H9 (cell line): Measurements from ENCODE around the gene INPP5E. TPM values are rescaled to one million over a fixed set of nuclear protein-coding genes. Genes with fewer than 3 reads are reported as not detected.

Source experiments
- DNase-seq: peaks from one replicate; pipeline ENCODE4 v3.0.0-alpha.2; 2017
- H2AFZ ChIP-seq: one replicate; pipeline ENCODE4 v1.6.1; 2013; ENCODE audit warnings: mild to moderate bottlenecking, low read length, control low read depth, moderate library complexity
- H2AK5ac ChIP-seq: 2 replicates; pipeline ENCODE4 v1.6.1; 2013; ENCODE audit warnings: low read length, control low read depth, mixed read lengths; ENCODE audit not compliant: insufficient read length
- H2BK120ac ChIP-seq: one replicate; pipeline ENCODE4 v1.6.1; 2013; ENCODE audit warnings: low read depth, mild to moderate bottlenecking, low read length, control low read depth, inconsistent platforms; ENCODE audit not compliant: poor library complexity, severe bottlenecking
- H2BK12ac ChIP-seq: 2 replicates; pipeline ENCODE4 v1.6.1; 2013; ENCODE audit warnings: low read length, control low read depth, mixed read lengths, low read depth; ENCODE audit not compliant: insufficient read length
- H2BK15ac ChIP-seq: 2 replicates; pipeline ENCODE4 v1.6.1; 2013; ENCODE audit warnings: low read depth, low read length, control low read depth
- H2BK20ac ChIP-seq: one replicate; pipeline ENCODE4 v1.6.1; 2013; ENCODE audit warnings: low read depth, mild to moderate bottlenecking, low read length, control low read depth, inconsistent platforms; ENCODE audit not compliant: poor library complexity, severe bottlenecking
- H2BK5ac ChIP-seq: 2 replicates; pipeline ENCODE4 v1.6.1; 2013; ENCODE audit warnings: low read length, control low read depth, mixed read lengths; ENCODE audit not compliant: insufficient read length
- H3K14ac ChIP-seq: 2 replicates; pipeline ENCODE4 v1.6.1; 2013; ENCODE audit warnings: low read length, control low read depth; ENCODE audit not compliant: insufficient read depth
- H3K18ac ChIP-seq: 2 replicates; pipeline ENCODE4 v1.6.1; 2013; ENCODE audit warnings: low read depth, mild to moderate bottlenecking, mixed read lengths, low read length, control low read depth; ENCODE audit not compliant: insufficient read length
- H3K23ac ChIP-seq: 2 replicates; pipeline ENCODE4 v1.6.1; 2013; ENCODE audit warnings: low read length, control low read depth, mixed read lengths, low read depth; ENCODE audit not compliant: insufficient read length
- H3K23me2 ChIP-seq: 2 replicates; pipeline ENCODE4 v1.6.1; 2013; ENCODE audit warnings: low read depth, mild to moderate bottlenecking, mixed read lengths, low read length, control low read depth; ENCODE audit not compliant: insufficient read length, poor library complexity, severe bottlenecking
- H3K27ac ChIP-seq: 2 replicates; pipeline ENCODE4 v1.5.1; 2013; ENCODE audit warnings: low read length, control low read depth, mixed read lengths, low read depth; ENCODE audit not compliant: insufficient read length
- H3K27me3 ChIP-seq: 2 replicates; pipeline ENCODE4 v1.6.1; 2013; ENCODE audit warnings: low read length, control low read depth, inconsistent platforms; ENCODE audit not compliant: insufficient read depth
- H3K4ac ChIP-seq: 2 replicates; pipeline ENCODE4 v1.6.1; 2013; ENCODE audit warnings: low read depth, mild to moderate bottlenecking, control low read depth, inconsistent platforms, low read length, moderate library complexity
- H3K4me1 ChIP-seq: 2 replicates; pipeline ENCODE4 v1.6.1; 2013; ENCODE audit warnings: low read length, control low read depth, inconsistent platforms; ENCODE audit not compliant: insufficient read depth
- H3K4me2 ChIP-seq: 2 replicates; pipeline ENCODE4 v1.6.1; 2013; ENCODE audit warnings: low read length, control low read depth, mixed read lengths; ENCODE audit not compliant: insufficient read length, insufficient read depth
- H3K56ac ChIP-seq: 2 replicates; pipeline ENCODE4 v1.6.1; 2013; ENCODE audit warnings: low read depth, mild to moderate bottlenecking, mixed read lengths, low read length, control low read depth; ENCODE audit not compliant: insufficient read length
- H3K79me1 ChIP-seq: 2 replicates; pipeline ENCODE4 v1.6.1; 2013; ENCODE audit warnings: low read depth, mild to moderate bottlenecking, moderate library complexity, low read length, control low read depth, inconsistent platforms; ENCODE audit not compliant: insufficient read depth, poor library complexity, severe bottlenecking
- H3K79me2 ChIP-seq: 2 replicates; pipeline ENCODE4 v1.6.1; 2013; ENCODE audit warnings: low read length, control low read depth, inconsistent platforms; ENCODE audit not compliant: insufficient read depth
- H3K9ac ChIP-seq: 2 replicates; pipeline ENCODE4 v1.6.1; 2013; ENCODE audit warnings: low read length, control low read depth, mixed read lengths; ENCODE audit not compliant: insufficient read length; ENCODE audit errors: extremely low read depth
- H3K9me3 ChIP-seq: one replicate; pipeline ENCODE4 v1.6.1; 2013; ENCODE audit warnings: low read depth, low read length, inconsistent platforms; ENCODE audit not compliant: control insufficient read depth
- H3T11ph ChIP-seq: one replicate; pipeline ENCODE4 v1.6.1; 2013; ENCODE audit warnings: mild to moderate bottlenecking, low read length, control low read depth, inconsistent platforms
- H4K20me1 ChIP-seq: one replicate; pipeline ENCODE4 v1.6.1; 2013; ENCODE audit not compliant: control insufficient read depth, insufficient read length, insufficient read depth
- H4K5ac ChIP-seq: 2 replicates; pipeline ENCODE4 v1.6.1; 2013; ENCODE audit warnings: low read depth, mild to moderate bottlenecking, mixed read lengths, low read length, control low read depth; ENCODE audit not compliant: insufficient read length
- H4K8ac ChIP-seq: replicated peaks from 2 replicates; pipeline ENCODE4 v1.6.1; 2013; ENCODE audit warnings: low read length, control low read depth, mixed read lengths, low read depth; ENCODE audit not compliant: insufficient read length
- H4K91ac ChIP-seq: 2 replicates; pipeline ENCODE4 v1.6.1; 2013; ENCODE audit warnings: low read depth, mild to moderate bottlenecking, moderate library complexity, mixed read lengths, low read length, control low read depth; ENCODE audit not compliant: insufficient read length
- H3K27ac Mint-ChIP-seq, 3 experiments: 2 replicates in 2 of 3; 3 replicates in 1 of 3; pipeline ENCODE4 v1.8.0; 2020 to 2021; ENCODE audit warnings: mixed read lengths in 3 of 3, mild to moderate bottlenecking in 1 of 3, moderate library complexity in 1 of 3
- H3K27me3 Mint-ChIP-seq: 2 replicates; pipeline ENCODE4 v1.8.0; 2021; ENCODE audit warnings: low read depth, mild to moderate bottlenecking, moderate library complexity, mixed read lengths
- H3K36me3 Mint-ChIP-seq, 3 experiments: 2 replicates in 2 of 3; 3 replicates in 1 of 3; pipeline ENCODE4 v1.8.0; 2020 to 2021; ENCODE audit warnings: low read depth in 3 of 3, mixed read lengths in 3 of 3; ENCODE audit not compliant: insufficient read depth in 1 of 3
- H3K4me1 Mint-ChIP-seq, 2 experiments: 2 replicates each; pipeline ENCODE4 v1.8.0; 2020; ENCODE audit warnings: mixed read lengths in 2 of 2
- H3K4me3 Mint-ChIP-seq, 2 experiments: 2 replicates in 1 of 2; 3 replicates in 1 of 2; pipeline ENCODE4 v1.8.0; 2020 to 2021; ENCODE audit warnings: mild to moderate bottlenecking in 2 of 2, mixed read lengths in 2 of 2, moderate library complexity in 1 of 2
- H3K9me3 Mint-ChIP-seq, 2 experiments: 2 replicates in 1 of 2; 3 replicates in 1 of 2; pipeline ENCODE4 v1.8.0; 2020; ENCODE audit warnings: mild to moderate bottlenecking in 2 of 2, mixed read lengths in 2 of 2, moderate library complexity in 1 of 2
- WGBS: extraction: QIAGEN DNeasy Blood & Tissue Kit; methylation state at CpG from one replicate; pipeline ENCODE4 v1.1.7; 2013; ENCODE audit warnings: missing lambda C conversion rate, low lambda C conversion rate, mixed read lengths; ENCODE audit not compliant: insufficient read length; ENCODE audit errors: extremely low coverage; 5-methylcytosine and 5-hydroxymethylcytosine counted together
- total RNA-seq: library from RNA; stranded (reverse); gene quantifications from 2 replicates; pipeline ENCODE4 v1.2.1, GENCODE V29; 2021
- TF ChIP-seq, protein P1 (sequence below): fragments of 200-600 bp; sonication (generic); conservative IDR thresholded peaks from 3 replicates; pipeline ENCODE4 v1.8.0; 2021; ENCODE audit warnings: antibody characterized with exemption, mild to moderate bottlenecking

INPP5E gene
- total RNA-seq, 1 experiment from 2014 or later, result 21.0 TPM

DNA sequence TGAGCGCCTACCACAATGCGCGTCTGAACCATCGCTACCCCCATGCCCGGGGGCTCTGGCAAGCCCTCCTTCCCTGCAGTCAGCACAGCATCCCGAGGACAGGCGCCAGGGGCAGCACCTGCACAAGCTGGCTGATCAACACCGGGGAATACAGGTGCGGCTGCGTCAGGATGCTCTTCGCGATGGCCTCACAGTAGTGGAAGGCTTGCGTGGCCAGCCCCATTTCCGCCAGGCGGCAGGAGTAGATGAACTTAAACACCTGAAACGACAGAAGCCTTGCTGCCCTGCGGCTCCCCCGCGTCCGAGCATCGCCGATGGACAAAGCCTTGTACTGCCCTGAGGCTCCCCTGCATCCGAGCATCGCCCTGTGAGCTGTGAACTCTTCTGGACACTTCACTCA is 17.7 kb upstream of the INPP5E start:
- Histone ChIP-seq H2BK5ac (no peak overlapping the region), H2AK5ac (no peak overlapping the region), H3K27ac (no peak overlapping the region), H2BK120ac (no peak overlapping the region), H3T11ph (no peak overlapping the region), H2BK12ac (no peak overlapping the region), H3K23ac (no peak overlapping the region), H2BK15ac (no peak overlapping the region), H4K5ac (no peak overlapping the region), H3K79me1 (no peaks in the 10 kb centered on the region), H3K14ac (no peak overlapping the region), H2BK20ac (no peak overlapping the region), H3K9me3 (no peaks in the 10 kb centered on the region), H4K91ac (no peak overlapping the region), H3K56ac (no peak overlapping the region), H4K20me1 (no peaks in the 10 kb centered on the region), H3K4me2 (no peak overlapping the region), H4K8ac (no peak overlapping the region), H3K9ac (no peak overlapping the region), H3K18ac (no peak overlapping the region), H3K23me2 (peaks cover 3% of the 10 kb centered on the region), H3K79me2 (0 out of 2 replicates have a peak, but pooled peaks cover under 1% of the 10 kb centered on the region), H3K4me1 (no peaks in the 10 kb centered on the region), H3K4ac (no peak overlapping the region), H2AFZ (no peak overlapping the region), H3K27me3 (no peaks in the 10 kb centered on the region)
- DNase-seq, result no peak
- Mint-ChIP-seq H3K4me1 (no peaks in the 10 kb centered on the region), H3K27me3 (no peaks in the 10 kb centered on the region), H3K9me3 (no peaks in the 10 kb centered on the region), H3K27ac (no peak overlapping the region), H3K36me3 (peaks cover 63 to 84% (median 83%) of the 10 kb centered on the region in 3 experiments; a peak in 6 of 7 replicates), H3K4me3 (no peak overlapping the region)
- TF ChIP-seq, protein P1, sequence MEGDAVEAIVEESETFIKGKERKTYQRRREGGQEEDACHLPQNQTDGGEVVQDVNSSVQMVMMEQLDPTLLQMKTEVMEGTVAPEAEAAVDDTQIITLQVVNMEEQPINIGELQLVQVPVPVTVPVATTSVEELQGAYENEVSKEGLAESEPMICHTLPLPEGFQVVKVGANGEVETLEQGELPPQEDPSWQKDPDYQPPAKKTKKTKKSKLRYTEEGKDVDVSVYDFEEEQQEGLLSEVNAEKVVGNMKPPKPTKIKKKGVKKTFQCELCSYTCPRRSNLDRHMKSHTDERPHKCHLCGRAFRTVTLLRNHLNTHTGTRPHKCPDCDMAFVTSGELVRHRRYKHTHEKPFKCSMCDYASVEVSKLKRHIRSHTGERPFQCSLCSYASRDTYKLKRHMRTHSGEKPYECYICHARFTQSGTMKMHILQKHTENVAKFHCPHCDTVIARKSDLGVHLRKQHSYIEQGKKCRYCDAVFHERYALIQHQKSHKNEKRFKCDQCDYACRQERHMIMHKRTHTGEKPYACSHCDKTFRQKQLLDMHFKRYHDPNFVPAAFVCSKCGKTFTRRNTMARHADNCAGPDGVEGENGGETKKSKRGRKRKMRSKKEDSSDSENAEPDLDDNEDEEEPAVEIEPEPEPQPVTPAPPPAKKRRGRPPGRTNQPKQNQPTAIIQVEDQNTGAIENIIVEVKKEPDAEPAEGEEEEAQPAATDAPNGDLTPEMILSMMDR, result no peak
- WGBS, result no CpG with 5 or more reads among the region's 24 CpGs
